DMS79 treated with DMSO at 0.1 percent for 48 hours (cell line): ENCODE measurements around the gene DUOXA1.
A peak's percentile ranks its signal among the peaks of the same experiment; 100 is the strongest.

Source experiments
- DNase-seq: peaks from one replicate; lab custom pipeline; 2025; lab: John Stamatoyannopoulos, UW

The DUOXA1 gene

GRCh38 chr15:45131510-45131909 lies 1.8 kb upstream of the DUOXA1 start:
- no peak for DNase-seq

DNA sequence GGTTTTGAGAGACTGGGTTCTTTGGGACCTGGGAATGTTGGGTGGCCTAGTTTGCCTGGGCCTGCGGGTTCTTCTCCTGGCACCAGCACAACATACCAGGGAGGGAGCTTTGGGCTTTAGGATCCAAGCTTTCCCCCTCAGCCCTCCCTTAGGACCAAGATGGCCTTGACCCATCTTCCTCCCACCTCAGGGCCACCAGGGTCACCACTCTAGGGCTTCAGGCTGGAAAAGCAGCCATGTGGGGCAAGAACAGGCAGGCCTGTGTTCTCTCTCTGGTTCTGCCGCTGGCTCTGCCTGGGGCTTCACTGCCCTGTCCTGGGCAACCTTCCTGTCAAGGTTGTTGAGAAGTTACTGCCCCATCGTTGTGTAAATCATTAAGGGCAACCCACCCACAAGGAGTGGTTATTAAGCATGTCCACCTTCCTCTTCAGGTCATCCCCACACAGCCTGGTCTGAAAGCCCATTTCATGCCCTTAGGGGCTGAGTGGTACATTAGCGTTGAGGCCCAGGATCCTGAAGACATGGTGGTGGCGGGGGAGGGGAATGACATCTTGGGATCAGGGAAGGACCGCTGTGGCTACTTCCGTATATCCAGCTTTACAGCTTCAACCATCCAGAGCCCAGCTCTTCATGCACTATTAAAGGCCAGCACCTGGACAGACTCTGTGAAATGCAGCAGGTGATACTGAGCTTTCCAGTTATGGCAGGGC lies 767 bp upstream of the DUOXA1 start:
- no peak for DNase-seq

GRCh38 chr15:45128971-45129639 lies 574 bp downstream of the DUOXA1 start:
- no peak for DNase-seq

- no peak for DNase-seq
Observed at GRCh38 chr15:45126535-45127158, 3.0 kb downstream of the DUOXA1 start.

GRCh38 chr15:45123397-45123796 lies 6.3 kb downstream of the DUOXA1 start:
- DNase-seq = no peak

- no peak for DNase-seq
Observed at GRCh38 chr15:45122719-45123118, 7.0 kb downstream of the DUOXA1 start.

- DNase-seq = no peak
Observed at GRCh38 chr15:45121706-45122417, 7.8 kb downstream of the DUOXA1 start.

DNA sequence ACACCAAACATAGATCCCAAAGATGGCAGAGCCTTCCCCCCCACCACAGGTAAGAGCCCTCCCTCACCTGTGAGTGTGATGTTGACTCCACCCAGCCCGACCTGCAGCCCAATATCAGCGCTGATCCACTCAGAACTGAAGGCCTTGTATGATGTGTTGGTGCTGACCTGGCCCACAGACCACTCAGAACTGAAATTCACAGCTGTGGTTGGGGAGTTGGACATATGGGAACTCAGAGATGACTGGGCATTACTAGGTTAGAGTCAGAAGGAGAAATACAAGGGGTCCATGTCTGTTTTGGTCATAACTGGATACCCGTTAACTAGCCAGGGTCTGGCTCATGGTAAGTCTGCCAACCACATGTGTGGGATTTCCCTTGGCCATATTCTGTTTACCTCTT lies 8.7 kb downstream of the DUOXA1 start:
- no peak for DNase-seq

DNA sequence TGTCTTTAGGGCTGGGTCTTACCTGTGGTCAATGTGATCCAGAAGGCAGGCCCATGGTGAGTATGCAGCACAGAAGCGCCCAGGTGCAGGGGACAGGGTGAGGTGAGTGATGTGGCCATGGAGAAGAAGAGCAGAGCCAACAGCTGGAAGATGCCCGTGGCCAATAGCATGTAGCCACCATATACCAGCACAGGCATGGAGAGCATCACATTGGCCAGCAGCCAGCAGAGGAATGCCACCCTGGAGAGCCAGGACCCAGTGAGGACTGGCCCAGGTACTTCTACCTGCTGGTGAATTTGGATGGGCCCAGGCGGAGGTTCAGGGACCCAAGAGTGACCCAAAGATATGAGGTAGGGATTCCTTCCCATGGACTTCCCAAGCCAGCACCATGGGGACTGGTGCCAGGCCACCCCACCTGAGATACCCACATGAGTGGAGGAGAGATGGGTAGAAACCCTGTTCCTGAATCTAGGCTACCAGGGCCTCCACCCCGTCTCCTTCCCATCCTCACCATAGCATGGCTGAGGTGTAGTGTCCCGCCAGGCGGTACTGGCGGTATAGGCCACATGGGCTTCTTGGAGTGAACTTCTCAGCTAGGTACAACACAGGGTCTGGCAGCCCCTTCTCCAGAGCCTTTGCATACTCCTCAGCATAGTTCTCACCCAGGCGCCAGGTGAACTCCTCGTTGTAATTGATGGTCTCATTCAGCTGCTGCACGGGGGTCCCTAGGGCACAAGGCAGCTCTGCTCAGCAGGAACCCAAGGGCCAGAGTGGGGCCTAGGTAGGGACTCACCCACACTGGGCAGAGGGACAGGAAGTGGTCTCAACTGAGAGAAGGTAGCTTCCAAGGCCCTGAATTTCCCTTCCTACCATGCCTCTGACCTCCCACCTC lies 9.4 kb downstream of the DUOXA1 start:
- no peak for DNase-seq

DNA sequence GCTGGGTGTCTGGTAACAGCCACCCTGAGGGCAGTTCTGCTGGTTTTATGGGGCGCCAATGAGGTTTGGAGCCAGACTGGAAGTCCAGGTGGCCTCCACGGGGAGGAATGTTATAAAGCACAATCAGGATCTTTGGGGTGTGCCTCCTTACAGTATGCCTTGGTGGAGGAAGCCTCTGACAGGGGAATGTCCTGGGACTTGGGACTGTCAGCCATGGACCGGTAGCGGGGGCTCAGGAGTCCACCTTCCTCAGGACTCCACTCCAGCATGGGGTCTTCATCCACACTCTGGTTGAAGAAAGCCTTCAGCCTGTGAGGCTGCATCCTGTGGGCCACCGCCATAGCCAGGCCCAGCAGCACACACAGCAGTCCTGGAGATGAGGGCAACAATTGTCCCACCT lies 10.7 kb downstream of the DUOXA1 start:
- DNase-seq = no peak

DNA sequence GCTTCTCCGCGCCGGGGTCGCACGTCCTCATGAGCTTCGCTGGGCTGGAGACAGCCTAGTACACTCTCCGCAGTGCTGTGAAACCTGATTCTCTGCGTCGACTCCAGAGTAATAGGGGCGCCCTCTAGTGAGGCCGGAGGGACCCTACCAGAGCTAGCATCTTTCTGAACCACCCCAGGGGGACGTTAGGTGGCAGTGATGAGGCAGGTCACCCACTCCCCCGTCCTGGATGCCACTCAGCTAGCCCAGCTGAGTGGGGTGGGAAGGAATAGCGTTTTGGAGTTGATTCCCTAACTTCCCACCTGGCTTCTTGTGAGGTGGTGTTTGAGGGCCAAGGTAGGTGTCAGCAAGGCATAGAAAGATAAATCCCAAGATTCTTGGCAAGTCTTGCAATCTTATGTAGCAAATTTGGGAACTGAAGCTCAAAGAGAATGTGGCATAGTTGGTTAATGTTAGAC lies 11.5 kb downstream of the DUOXA1 start:
- DNase-seq = peak; percentile 84

DNA sequence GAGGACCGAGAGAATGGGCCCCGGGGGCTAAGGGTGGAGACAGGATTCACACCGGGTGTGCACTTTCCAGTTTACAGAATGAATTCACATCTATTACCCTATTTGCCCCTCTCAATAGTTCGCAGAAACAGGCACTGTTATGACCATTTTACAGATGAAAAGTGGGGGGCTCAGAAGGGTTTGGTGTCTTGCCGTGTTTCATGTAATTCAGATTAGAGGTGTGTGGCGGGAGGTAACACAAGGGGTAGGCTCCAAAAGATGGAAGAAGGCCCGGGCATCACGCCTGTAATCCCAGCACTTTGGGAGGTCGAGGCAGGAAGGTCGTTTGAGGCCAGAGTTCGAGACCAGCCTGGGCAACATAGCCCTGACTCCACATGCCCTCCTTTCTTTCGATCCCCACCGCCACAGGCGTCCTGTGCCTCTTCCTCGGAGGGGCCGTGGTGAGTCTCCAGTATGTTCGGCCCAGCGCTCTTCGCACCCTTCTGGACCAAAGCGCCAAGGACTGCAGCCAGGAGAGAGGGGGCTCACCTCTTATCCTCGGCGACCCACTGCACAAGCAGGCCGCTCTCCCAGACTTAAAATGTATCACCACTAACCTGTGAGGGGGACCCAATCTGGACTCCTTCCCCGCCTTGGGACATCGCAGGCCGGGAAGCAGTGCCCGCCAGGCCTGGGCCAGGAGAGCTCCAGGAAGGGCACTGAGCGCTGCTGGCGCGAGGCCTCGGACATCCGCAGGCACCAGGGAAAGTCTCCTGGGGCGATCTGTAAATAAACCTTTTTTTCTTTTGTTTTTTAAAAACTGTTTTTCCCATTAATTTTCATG lies 12.2 kb downstream of the DUOXA1 start:
- no peak for DNase-seq

GRCh38 chr15:45116482-45117307 lies 13.0 kb downstream of the DUOXA1 start:
- DNase-seq = no peak

DNA sequence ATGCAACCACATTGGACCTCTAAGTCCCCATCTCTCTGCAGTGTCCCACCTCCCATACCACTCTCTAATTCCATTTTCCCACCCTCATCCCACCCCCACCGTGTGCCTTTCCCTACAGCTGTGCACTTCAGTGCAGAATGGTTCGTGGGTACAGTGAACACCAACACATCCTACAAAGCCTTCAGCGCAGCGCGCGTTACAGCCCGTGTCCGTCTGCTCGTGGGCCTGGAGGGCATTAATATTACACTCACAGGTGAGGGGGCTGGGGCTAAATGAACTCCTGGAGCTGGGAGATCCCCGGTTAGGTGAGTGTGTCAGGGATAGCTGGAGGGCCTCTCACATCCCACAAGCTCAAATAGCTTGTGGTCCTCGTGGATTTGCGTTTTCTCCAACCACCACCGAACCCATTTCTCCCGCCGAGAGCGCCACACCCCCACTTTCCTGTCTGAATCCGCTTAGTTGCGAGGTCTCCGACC lies 13.6 kb downstream of the DUOXA1 start:
- no peak for DNase-seq

DNA sequence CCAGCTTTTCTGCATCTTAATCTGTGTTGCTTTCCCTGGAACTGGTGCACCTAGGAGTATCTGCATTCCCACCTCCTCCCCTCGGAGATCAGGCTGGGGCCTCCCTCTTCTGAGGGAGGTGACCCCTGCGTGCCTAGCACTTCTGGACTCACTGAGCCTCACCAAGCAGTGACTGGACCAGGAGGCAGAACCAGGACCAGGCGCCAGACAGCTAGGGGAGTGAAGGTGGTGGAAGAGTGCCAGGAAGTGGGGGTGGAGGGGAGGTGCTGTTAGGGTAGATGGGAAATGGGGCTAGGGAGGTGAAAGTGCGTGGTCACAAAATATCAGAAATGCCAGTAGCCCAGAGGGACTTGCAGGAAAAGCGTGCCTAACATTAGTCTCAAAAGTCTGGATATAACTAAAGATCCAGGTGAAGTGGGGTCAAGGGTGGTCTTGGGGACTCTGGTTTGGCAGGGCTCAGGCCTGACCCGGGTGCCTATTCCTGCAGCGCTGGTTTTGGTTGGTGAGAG lies 14.3 kb downstream of the DUOXA1 start:
- no peak for DNase-seq

- no peak for DNase-seq
Observed at GRCh38 chr15:45114751-45115085, 15.0 kb downstream of the DUOXA1 start.

GRCh38 chr15:45114076-45114750 lies 15.5 kb downstream of the DUOXA1 start, which contains the start of the genes DUOX2 and DUOXA2:
Gene DUOX2 (minus strand): TSS chr15:45114172. CDS start chr15:45113411, 761 bp downstream.
Gene DUOXA2 (plus strand): TSS chr15:45114326. CDS start chr15:45114606, 280 bp downstream.
- no peak for DNase-seq

DNA sequence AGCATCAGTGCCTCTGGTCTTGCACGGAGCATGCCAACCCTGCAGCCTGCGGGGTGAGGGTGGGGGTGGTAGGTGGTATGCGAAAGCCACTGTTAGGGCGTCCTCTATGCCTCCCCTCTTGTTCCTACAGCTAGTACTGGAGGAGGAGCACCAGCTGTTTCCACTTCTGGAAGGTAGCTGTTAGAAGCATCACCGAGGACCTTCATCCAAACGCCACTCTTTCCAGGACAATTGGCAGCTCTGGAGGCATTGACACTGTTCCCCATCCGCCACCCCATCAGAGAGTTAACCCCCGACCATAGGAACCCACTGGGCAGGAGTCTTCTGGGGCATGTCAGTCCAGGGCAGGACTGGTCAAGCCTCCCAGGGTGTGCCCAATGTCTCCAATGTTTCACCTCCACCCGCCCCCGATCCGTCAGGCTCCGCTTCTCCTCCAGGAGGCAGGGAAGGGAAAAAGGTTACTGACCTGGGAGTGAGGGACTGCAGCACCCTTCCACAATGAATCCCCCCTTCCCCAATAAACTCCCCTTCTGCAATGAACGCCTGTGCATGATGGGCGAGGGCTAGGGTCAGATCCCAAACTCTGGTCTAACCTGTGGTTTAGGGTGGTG lies 16.2 kb downstream of the DUOXA1 start:
- no peak for DNase-seq
